HuH-7 (cell line): ENCODE measurements around the gene PEX3.

Experiments used
- DNase-seq: peaks from one replicate; pipeline ENCODE4 v3.0.0; 2011; ENCODE audit warnings: low spot score

PEX3 gene, protein sequence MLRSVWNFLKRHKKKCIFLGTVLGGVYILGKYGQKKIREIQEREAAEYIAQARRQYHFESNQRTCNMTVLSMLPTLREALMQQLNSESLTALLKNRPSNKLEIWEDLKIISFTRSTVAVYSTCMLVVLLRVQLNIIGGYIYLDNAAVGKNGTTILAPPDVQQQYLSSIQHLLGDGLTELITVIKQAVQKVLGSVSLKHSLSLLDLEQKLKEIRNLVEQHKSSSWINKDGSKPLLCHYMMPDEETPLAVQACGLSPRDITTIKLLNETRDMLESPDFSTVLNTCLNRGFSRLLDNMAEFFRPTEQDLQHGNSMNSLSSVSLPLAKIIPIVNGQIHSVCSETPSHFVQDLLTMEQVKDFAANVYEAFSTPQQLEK

DNA sequence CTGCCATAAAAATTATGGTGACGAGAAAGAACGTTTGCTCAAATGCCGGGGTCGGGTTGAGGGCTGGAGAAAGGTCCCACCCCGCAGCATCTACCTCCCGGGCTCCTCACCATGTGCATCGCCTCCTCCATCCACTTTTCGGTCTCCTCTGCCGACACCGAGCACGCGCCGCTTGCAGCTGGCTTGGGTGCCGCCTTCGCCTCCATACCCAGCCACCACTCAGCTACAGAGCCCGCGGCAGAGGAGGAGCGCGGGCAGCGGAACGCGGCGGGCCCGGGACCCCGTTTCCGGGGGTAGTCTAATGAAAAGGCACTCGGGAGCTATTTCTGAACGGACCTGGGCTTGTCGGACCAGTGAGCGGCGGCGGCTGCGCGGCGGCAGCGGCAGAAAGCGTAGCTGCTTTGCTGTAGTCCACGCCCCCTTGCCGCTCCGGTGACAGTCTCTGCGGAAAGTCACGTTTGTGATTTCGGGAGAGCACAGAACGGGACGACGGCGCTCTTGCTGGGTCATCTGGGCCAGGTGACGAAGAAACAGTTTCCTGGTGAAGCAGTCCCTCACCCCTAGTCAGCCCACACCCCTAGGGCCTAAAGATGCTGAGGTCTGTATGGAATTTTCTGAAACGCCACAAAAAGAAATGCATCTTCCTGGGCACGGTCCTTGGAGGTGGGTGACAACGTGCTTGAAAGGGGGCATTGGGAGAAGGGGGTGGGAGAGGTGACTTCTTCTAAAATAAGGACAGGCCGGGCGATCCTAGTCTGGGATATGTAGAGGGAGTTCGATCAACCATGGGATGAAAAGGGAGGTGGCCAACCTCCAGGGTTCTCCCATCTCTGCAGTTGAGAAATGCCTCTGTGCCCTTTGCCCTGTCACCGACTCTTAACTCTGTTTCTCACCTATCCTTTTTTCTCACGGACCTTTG lies at the start of gene PEX3, which contains the start of gene ADAT2:
TSS of gene PEX3 (plus strand) at position 353 of the 919 bp plus-strand sequence. CDS start at position 591, 238 bp downstream.
TSS of gene ADAT2 (minus strand) at position 243 of the 919 bp plus-strand sequence. CDS start at position 206, 37 bp downstream.
- peak; percentile 88 for DNase-seq

DNA sequence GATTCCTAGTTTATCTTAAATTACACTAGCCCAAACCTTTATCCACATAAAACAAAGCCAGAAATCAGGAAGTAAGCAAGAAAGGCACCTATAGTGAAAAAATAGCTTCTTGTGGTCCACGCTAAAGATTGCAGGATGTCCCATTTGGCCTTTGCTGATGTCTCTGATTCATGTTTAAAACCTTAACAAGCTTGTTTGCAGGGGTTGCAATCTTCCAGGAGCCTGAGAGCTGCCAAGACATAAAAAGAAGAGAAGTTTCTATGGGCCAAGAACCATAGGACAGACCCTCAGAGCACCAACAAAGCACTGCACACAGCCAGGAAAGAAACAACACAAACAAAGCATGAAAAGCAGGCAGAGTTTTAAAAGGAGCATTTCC lies 49.5 kb upstream of the PEX3 start:
- no peak for DNase-seq

DNA sequence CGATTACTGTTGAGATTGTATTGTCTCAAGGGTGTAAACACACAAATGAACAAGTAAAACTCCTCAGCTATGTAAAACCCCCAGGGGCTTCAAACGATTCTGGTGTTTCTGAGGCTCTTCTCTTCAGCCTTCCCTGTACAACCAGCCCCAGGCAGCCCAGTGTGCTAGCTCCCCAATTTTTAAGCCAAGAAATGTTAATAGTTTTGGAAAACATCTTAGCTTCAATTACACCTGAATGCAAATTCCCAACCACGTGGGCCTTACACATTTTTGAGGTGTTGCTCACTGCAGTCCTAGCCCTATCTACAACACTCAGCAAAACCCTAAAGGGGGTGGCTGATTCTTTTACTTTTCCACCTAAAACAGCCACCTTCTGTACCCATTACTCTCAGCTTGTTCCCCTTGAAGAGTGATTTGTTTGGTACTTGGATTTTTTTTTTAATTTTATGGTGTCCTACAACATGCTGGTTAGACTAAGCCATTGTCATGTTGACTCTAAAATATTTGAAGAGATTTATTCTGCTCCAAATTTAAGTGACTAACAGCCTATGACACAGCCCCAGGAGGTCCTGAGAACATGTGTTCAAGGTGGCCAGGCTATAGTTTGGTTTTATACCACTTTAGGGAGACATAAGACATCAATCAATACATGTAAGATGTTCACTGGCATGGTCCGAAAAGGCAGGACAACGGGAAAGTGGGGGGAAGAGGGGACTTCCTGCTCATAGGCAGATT lies 48.8 kb upstream of the PEX3 start:
- DNase-seq: no peak

DNA sequence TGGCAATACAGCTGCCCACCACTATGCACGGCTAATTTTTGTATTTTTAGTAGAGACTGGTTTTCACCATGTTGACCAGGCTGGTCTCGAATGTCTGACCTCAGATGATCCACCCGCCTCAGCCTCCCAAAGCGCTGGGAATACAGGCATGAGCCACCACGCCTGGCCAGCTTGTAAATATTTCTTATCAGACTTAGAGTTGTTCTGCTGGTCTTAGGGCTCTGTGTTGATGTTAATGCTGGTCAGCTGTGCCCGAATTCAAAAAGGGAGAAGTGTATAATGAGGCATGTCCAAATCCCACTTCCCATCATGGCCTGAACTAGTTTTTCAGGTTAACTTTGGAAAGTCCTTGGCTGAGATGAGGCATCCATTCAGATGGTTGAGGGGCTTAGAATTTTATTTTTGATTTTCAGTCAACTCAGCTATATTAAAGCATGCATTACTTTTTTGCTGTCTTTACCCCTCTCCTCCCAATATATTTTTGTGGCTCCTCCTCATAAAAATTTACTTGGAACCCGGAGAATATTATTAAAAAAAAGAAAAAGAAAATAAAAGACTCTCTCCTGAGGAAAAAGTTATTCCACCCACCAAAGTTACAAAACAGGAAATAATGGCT lies 47.8 kb upstream of the PEX3 start:
- no peak for DNase-seq

DNA sequence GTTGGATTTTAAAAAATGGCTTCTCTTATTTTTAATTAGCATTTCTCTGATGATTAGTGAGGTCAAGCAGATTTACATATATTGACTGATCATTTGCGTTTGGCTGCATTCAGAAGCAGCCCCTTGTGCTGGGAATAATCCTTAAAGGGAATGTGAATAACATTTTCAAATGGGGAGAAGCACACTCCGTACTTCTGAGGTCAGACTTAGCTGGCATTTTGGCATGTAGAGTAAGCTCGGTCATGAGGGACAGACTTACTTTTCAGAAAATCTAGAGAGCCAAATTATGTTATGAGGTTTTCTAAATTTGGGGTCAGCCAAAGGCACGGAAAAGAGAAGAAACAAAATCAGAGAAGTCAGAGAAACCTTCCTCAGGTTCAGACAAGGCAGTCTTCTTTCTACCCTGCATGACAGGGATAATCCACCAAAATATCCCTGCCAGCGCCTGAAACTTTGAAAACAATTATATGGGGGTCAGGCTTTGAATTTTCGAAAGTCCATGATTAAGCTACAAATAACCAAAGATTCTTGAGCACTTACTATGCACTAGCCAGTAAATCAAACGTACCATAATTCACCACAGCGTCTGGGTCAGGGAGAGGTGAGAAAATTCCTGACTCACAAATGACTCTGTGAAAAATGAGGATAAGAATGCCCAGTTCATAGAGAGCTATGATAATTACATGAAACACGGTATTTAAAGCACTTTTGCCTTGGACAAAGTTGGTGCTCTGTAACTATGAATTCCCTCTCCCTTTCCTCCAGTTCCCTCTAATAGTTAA lies 45.0 kb upstream of the PEX3 start:
- DNase-seq: no peak

DNA sequence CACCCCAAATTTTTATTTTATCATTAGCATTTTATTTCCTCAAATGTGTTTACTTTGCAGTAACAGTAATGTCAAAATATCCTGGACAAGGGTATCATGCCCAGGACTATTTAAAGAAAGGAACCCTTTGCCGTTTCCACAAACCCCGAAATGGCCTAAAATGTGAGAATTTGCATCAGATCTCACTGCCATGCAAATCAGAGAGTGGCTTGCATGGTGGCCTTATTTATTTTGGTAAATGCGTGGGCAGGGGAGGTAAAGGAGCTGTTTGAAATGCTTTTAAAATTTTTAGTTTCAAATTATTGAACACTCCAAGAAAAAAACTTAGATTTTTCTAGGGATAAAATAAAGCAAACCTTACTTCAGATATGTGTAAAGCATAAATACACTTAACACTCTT lies 43.9 kb upstream of the PEX3 start:
- DNase-seq: no peak

DNA sequence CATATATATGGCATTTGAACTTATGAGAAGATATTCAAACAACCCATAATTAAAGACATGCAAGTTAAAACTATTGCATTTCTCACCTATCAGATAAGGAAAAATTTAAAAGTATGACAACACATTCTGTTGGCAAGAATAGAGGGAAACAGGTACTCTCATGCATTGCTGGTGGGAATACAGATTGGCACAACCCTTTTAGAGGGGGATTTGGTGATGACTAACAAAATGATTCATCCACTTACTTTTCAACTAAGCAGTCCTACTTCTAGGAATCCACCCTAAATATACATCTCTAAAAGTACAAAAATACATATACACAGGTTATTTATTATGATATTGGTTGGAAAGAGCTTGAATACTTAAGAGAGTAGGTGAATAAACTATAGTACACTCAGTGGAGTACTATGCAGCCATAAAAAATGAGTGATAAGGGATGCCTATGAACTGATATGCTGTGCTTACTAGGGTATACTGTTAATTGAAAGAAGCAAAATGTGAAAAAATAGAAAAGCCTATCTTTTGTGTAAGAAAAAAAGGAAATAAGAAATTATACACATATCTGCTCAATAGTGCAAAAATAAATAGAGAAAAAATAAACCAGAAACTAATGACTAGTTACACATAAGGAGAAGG lies 42.3 kb upstream of the PEX3 start:
- DNase-seq: no peak

DNA sequence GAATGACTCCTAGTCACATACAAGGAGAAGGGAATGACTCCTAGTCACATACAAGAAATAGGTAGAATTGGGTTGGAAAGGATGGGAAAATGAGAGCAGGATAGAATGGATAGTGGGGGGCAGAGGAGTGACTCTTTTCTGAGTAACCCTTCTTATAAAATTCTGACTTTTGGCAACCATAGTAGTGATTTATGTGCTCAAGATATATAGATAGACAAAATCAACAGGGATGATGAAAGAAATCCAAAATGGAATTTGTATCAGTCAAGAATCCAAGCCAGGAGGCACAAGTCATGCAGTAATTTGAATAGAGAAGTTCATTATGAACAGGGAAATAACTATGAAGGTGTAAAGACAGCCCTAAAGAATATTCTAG lies 41.8 kb upstream of the PEX3 start:
- DNase-seq: no peak

DNA sequence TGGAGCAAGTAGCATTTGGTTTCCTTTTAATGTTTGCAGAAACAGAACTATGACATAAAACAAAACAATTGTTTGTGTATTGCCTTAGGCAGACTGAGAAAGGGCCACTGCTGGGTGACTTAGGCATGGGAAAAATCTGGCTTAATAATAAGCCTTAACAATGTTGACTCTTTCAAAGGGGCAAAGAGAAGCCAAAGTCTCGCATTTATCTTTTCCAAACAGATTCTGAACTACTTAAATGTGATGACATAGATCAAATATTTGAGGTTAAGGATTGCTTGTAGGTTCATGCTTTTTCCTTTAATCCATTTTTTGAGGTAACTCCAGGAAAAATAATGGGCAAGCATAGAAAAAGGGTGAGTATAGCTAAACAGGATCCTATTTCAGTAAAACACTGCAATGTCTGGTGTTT lies 39.7 kb upstream of the PEX3 start:
- peak; percentile 48 for DNase-seq

DNA sequence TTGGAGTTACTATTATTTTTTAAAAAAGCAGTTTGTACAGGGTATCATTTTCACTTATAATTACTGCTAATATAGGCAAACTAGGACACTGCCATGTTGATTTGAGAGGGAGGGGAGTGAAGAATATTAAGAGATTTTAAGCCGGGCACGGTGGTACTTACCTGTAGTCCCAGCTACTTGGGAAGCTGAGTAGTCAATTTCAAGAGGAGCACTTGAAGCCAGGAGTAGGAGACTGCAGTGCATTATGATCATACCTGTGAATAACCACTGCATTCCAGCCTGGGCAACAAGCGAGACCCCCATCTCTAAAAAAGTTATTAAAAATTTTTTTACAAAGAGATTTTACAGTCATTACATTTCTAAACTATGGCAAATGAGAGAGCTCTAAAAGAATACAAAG lies 35.8 kb upstream of the PEX3 start:
- DNase-seq: no peak

DNA sequence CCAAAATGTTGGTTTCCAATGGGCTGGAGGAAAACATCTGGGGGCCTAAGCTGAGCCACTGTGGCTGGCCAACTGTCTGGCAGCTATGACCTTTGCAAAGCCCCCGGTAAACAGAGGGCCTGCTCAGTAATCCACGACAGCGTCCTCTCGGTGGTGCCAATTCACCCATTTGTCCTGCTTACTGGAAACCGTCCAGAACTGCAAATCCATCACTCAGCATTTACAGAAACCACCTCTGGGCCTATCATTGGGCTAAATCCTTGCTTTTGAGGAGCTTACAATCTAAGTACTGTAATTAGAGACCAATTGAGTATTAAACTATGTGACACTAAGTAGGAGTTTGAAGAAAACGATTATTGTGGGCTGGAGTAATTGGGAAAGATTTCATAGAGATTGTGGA lies 31.1 kb upstream of the PEX3 start:
- no peak for DNase-seq

DNA sequence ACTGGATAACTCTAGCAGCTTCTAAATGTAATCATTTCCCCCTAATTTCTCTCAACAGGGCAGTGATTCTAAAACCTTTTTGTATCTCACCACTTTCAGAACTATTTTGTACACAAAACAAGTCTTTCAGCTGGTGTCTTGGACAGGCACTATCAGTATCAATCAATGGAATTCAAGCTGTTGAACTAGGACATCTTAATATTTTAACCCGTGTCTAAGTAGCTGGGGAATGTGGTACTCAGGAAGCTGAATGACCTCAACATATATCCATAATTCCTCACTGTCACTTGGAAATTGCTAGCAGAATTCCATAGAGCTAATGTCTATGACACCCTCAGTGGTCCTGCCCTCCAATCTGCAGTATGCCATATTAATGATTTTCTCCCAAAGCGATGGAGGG lies 24.6 kb upstream of the PEX3 start:
- no peak for DNase-seq

DNA sequence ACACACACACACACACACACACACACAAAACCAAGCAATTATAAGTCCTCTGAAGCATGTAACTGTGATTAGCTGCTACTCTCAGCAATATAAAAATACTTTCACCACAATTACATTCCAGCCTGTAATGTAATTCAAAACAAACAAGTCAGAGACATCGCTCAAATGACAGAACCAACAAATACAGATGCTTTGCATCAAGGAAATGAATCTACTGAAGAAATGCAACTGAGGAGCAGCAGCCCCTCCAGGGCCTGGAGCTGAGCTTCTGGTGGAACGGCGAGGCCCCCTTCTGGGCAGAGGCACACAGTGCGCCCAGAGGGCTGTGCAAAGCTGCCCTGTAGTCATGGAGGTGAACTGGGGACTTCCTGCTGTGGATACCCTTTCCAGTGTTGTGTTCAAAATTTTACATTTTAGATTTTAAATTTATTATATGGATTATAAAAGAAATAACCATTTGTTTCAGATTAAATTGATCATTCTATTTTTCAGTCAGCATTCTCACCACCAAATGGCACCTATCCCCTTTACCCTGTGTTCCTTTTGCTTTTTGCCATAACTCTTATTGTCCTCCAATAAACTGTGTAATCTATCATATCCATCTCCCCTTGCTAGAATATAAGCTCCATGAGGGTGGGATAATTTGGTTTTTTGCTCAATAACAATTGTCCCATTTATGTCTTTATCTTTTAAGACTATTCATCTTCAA lies 23.3 kb upstream of the PEX3 start:
- DNase-seq: peak; percentile 76

DNA sequence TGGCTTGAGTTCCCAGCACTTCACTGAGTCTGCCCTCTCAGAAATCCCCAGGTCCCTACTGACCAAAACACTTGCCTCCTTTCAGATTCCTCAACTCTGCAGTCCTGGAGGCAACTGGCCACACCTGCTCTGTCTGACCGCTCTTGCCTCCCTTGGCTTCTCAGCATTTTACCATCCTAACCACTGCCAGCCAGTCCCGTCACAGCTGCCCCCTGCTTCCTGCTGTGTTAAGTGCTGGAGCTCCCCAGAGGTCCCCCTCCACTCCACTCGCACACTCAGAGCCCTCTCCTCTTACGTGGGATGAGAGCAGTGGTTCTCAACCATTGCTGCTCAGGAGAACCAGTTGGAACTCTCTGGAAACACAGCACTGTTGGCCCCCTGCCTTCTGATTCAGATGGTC lies 20.6 kb upstream of the PEX3 start:
- DNase-seq: no peak

DNA sequence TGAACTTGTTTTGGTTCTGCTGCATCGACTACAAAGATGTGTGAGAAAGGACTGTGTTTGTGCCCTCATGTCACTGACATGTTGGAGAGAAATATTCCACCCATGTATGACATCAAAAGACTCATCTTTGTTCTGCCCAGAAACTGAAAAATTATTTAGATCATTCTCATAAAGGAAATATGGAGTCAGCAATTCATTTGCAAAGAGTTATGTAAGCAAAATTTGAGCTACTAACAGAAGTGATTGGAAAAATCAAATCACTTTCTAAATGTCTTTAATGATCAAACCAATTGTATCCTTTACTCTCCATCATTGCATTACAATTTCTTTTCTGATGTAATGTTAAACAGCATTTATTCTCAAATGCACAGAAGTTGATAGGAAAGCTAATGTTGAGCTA lies 19.4 kb upstream of the PEX3 start:
- DNase-seq: no peak

DNA sequence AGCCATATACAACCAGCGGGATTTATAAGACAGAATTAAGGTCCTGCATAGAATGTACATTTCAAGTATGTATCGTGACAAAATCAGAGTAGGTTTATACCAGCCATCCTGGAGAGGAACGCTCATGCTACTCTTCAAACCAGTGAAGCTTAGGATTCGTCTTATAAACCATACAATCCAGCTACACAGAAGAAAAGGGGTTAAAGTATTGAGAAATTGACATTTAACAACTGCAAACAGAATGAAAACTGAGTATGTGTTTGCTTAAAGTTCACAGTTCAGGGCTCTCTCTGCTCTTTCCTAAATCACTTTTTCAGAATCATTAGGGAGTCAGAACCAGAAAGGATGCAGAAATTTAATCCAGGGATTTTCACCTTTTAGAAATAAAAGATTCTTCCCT lies 18.0 kb upstream of the PEX3 start:
- DNase-seq: no peak

DNA sequence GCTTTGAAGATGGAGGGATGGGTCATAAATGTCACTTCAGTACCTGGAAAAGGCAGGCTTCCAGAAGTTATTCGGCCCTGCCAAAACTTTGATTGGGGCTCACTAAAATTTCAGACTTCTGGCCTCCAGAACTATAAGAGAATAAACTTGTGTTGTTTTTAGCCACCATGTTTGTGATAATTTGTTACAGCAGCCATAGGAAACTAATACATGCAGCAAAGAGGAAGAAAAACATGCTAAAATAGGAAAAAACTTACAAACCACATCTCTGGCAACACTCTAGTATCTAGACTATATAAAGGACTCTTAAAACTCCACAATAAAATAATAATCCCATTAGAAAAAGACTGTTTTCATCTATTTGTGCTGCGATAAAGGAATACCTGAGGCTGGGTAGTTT lies 9.6 kb upstream of the PEX3 start:
- no peak for DNase-seq

DNA sequence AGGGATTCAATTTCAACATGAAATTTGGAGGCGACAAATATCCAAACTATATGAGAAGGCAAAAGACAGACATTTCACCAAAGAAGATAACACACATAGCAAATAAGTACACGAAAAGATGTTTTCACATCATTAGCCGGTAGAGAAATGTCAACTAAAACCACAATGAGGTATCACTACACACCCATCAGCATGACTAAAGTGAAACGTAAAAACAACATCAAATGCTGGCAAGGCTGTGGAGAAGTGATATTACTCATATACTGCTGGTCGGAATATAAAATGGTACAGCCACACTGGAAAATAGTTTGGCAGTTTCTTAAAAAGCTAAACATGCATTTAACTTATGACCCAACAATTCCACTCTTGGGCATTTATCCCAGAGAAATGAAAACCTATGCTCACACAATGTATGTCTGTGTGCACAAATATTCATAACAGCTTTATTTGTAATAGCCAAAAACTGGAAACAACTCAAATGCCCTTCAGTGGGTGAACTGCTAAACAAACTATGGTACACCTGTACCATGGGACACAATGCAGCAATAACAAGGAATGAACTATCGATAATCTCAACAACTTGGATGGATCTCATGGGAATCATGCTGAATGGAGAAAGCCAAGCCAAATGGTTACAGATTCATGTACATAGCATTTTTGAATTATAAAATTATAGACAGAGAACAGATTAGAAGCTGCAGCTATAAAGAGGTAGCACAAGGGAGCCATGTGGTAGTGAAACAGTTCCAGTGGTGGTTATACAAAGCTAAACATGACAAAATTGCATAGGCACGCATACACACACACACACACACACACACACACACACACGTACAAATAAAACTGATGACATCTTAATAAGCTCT lies 8.7 kb upstream of the PEX3 start:
- DNase-seq: no peak

DNA sequence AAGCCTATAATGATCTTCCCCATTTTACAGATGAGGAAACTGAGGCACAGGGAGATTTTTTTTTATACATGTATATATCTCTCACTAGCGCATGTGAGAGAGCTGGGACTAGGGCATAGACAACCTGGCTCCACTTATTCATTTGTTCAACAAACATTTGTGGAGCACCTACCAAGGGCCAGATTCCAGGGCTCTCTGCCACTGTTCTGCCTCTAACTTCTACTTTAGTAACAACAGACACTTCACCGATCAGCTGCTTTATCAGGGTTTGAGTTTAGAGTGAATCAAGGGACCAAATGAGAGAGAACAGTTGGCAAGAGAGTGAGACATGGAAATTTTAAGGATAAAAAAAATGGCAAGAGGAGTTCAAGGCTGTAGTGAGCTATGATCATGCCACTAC lies 7.5 kb upstream of the PEX3 start:
- DNase-seq: no peak
